GM21576 (cell line): ENCODE measurements around the gene SHISAL1.

Source experiments
- ATAC-seq: cut with Tn5 transposase; IDR thresholded peaks from one replicate; pipeline ENCODE4 v1.9.1; 2021; ENCODE audit warnings: mild to moderate bottlenecking, moderate library complexity; ENCODE audit not compliant: unreplicated experiment

SHISAL1 gene

DNA sequence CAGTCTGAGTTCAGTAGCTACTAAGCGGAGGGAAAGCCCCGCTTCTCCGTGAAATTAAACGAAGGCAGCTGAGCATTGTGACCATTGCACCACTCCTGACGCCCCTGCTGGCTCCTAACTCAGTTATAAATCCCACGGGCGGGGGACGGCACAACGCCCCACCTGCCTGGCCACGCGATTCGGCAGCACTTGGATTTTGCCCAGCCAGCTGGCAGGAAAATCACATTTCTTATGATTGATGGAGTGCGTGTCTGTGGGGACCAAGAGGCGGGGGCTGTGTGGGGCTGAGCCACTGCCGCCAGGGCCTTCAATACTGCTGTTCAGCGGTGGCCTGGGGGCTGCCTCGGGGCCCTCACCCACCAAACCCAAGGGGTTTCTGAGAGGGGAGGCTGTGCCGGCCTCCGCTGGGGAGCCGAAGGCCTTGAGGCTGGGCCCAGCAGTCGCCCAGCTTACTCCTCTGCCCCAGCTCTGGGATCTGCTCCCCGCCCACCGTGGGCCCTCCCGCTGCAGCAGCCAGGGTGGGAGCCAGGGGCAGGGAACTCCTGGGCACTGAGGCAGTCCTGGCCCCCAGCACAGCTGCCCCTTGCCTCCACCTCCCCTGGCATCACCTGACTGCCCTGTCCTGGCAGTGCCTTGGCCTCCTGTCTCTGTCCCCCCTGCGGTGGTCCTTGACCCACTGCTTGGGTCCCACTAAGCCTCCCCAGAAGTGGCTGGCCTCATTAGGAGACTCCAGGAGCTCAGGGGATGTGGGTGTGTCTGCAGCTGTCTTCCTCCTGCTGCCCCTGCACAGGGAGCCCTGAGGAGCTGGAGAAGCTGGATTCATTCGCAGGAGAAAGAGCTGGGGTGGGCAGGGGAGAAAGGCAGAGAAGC is 30.7 kb downstream of the SHISAL1 start:
- ATAC-seq: no peak

DNA sequence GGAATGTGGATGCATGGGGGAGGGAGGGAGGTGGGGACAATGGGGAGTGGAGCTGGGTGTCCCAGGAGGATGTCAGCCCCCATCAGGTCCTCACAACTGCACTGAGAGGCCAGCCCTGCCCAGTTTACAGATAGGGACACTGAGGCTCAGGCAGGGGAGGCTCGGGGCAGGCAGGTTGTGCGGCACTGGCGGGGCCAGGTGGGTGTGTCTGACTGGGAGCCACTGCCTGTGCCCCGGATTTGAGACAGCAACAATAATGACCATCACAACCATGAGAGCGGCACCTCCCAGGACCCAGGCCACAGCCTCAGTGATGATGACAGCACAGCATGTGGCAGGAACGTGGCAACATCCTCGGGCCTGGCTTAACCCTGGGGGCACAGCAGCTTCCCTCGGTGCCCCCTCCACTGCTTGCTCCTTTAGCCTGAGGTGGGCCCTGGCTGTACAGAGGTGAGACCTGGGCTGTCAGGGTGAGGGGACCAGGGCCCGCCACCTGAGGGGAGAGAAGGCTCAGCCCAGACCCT is 32.0 kb downstream of the SHISAL1 start:
- no peak for ATAC-seq

DNA sequence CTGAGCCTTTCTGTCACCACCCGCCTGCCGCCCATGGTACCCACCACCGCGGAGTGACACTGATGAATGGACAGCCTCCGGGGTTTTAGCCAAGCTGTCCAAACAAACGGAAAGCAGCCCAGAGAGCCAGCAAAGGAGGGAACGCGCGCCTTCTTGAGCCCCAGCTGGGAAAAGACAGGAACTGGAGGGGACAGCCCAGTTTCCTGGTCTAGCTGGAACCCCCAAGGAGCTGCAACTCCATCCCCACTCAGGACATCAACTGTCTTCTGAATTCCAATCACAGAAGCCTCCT is 33.7 kb downstream of the SHISAL1 start:
- ATAC-seq: no peak

DNA sequence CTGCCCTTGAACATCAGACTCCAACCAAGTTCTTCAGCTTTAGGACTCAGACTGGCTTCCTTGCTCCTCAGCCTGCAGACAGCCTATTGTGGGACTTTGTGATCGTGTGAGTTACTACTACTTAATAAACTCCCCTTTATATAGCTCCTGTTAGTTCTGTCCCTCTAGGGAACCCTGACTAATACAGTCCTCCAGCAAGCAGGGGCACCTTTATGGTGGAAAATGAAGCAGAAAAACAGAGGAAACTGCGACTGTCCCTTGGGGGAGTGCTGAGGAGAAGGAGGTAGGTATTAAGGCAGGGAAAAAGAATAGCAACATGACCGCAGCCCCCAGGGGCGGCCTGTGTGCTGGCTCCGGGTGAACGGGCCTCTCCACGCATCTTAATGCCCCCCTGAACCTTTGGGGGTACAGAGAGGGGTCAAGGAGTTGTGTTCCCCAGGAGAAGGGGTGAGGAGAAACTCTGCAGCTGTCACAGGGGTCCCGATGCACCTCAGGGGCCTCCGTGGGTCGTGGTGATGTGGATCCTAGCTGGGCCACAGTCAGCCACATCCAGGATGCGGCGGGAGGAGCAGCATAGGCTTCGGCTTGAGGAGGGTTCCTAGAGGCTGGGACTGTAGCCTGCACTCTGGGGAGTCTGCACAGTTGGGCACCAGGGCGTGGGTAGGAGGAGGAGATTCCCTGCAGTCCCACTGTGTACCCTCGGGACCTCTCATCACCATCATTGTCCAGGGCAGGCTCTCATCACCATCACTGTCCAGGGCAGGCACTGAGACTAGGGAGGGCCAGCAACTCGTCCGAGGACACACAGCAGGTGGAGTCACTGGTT is 34.3 kb downstream of the SHISAL1 start:
- no peak for ATAC-seq

DNA sequence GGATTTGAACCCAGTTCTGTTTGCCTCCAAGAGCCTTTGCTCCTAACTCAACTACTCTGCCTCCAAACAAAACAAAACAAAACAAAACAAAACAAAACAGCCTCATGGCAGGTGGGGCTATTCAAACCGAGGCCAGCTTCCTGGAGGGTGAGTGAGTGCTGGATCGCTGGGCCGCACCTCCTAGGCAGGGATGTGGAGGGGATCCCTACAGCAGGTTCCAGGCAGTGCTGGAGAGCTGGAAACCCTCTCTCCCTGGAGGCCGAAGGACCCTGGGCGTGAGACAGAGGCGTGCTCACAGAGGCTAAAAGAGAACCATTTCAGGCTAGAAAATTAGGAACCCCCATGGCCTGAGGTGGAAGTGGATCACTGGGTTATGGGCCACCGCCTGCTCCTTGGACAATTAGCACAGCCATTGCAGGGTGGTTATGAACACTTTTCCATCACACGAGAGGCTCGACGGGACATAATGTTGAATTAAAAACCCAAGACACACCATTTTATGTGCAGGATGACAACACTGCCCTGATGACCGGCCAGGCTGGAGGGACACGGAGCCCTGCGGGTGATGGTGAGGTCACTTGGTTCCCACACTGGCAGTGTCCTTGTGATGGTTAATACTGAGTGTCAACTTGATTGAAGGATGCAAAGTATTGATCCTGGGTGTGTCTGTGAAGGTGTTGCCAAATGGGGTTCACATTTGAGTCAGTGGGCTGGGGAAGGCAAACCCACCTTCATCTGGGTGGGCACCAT is 35.2 kb downstream of the SHISAL1 start:
- ATAC-seq: no peak

DNA sequence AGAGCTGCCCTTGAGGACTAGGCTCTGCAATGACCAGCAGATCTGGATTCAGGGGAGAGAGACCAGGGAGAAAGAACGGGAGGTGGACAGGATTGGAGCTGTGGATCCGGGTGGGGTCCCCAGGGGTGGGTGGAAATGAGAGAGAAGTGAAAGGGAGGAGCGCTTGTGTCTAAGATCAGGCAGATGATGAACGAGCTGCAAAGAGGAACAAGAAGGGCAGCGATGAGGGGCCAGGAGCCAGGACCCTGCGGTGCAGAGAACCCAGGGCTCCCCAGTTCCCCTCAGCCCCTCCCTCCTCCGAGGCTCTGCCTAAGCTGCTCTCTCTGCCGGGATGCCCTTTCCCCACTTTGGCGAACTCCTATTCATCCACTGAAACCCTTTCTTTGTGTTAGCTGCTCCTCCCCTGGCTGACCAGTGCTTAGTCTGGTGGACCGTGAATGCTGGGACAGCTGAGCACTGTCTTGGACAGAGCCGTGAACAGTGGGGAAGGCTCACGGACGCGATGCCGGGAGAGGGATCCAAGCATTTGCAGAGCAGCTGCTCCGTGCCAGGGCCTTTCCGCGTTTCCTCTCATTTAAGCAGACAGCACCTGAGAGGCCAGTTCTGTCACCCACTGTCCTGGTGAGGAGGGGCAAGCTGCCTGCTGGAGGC is 35.9 kb downstream of the SHISAL1 start:
- no peak for ATAC-seq

DNA sequence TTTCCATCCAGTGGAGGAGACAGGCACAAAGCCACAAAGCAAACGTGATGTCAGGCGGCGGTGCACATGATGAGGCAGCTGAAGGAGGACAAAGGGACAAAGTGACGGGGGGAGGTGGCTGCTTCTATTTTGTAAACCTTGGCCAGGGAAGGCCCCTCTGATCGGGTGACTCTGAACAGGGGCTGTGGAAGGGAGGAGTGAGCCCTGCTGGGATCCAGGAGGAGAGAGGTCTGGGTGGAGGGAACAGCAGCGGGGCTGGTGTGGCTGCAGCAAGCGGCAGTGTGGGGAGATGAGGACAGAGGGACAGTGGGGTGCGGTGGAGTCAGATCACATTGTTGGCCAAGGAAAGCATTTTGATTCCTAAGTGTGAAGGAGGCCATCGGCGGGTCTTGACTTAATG is 36.7 kb downstream of the SHISAL1 start:
- ATAC-seq: no peak

DNA sequence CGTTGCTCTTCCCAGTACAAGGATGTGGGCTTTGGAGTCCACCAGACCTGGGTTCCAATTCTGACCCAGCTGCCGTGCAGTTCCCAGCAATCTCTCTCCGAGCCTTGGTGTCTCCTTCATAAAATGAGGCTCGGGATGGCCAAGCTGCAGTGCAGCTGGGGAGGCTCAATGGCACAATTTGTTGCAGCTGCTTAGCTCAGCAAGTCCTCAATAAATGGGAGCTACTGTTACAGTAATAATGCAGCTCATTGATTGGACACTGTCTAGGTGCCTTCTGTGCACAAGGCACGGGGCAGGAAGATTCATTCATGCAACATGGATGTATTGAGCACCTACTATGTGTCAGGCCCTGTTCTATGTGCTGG is 37.1 kb downstream of the SHISAL1 start:
- ATAC-seq: no peak

DNA sequence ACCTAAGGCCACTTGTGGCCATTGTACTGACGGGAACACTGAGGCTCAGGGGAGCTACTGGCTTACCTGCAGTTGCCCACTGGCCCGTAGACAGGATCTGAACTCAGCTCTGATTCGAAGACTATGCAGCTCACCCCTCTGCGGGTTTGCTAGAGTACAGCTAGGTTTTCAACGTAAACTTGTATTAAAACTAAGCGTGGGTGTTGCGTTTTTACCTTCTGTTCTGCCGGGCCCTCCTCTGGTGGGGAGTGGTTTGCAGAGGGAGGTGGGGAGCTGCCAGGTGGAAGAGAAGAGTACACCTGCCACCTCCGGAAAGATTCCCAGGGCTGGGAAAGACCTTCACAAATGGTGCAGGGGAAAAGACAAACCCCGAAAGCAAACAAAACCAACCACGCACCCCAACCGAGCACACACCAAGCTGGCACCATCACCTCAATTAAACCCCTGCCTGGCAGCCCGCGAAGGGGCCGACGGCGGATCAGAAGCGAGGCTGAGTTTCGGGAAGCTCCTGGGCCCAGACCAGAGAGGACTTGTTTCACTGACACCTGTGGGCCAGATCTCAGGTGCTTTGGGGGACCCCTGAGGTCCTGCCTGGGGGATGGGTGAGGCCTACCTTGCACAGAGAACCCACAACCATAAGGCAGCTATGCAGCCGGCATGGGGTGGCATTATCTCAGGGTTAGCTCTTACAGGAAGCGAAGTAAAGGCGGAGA is 37.7 kb downstream of the SHISAL1 start:
- ATAC-seq: no peak

DNA sequence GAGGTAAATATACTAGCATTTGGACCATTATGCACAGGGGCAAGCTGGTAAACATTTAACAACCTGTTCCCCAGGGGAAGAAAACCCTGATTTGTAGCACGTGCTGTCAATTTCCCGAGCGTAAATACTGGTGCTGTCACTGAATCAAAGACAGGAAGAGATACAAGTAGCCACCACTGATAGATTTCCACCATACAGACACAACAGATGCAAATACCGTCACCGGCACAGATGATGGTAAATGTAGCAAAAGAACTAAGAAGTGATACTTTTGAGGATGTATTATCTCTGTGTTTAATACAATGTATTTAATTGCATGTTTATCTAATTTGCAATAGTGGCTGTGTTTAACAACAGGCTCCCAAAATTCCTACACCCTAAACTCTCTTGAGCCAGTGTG is 39.6 kb downstream of the SHISAL1 start:
- no peak for ATAC-seq

DNA sequence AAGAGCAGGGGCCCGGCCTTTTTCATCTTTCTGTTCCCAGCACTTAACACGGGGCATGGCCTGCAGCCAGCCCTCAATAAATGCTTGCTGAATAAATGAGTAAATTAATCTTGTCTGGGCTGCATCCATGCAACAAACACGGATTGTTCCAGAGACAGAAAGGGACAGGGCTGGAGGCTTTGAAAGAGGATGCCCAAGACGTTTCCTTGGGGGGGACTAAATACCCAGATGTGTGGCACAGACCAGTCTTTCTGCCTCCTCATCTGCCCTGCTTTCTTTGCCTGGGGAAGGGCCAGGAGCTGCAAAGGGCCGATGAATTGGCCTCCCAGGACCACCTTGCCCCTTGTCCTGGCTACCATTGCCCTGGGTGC is 40.4 kb downstream of the SHISAL1 start:
- no peak for ATAC-seq

DNA sequence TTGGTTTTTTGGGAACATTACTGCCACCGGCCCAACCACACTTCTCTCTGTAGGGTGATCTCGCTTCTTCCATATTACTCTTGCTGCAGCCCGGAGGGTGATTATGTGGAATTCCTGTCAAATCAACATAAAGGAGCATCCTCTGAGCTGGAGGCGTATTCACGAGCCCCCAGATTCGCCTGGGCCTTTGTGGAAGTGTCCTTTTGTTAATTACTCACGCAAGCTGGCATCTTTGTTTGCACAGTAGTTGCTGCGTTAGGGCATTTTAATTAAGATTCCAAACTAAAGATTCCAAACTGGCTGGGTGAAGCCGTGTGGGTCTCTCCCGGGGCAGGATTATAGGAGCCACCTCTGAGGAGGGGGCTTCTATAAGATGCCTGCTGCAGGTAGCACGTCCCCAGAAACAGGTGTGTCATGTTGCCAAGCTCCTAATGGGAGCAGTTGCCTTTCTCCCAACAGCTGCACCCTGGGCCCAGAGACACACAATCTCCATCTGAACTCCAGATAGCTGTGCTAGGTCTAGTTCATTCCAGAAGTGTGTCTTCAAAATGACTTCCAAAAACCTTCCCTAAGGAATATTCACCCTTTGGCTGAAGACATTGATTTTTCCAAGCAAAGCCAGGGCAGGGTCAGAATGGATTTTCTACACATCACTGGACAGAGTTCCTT is 40.9 kb downstream of the SHISAL1 start:
- no peak for ATAC-seq

DNA sequence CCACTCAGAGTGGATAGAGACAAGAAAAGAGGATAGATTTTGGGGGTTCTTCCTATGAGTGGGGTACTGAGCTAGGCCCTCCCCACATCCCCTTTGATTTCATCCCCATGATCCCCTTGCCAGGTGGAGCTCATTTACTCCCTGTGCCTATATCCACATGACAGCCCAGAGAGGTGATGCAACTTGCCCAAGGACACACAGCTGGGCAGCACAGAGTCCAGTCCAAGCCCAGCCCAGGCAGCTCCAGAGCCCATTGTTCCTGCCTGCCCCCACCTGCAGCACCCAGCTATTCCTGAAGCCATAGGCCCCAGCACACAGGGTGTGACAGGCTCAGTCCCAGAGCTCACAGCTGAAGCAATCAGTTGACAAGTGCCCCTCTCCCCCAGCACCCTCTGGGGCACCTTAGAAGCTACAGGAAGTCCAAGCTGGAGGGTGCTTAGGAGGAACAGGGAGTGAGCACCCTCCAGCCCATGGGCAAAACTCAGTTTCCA is 41.7 kb downstream of the SHISAL1 start:
- ATAC-seq: no peak

DNA sequence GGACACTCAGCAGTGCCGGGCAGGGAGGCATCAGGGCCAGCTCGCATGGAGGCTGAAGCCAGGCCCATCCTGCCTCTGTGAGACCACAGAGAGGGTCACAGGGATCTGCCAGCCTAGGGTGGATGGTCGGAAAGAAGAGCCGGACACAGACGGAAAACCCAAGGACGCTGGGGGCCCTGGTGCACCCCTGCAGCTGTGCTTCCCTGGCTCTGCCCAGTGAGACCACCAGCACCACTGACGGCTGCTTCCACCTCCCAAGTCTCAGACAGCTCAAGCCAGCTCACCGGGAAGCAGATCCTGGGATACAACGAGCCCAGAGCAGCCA is 42.2 kb downstream of the SHISAL1 start:
- ATAC-seq: no peak

DNA sequence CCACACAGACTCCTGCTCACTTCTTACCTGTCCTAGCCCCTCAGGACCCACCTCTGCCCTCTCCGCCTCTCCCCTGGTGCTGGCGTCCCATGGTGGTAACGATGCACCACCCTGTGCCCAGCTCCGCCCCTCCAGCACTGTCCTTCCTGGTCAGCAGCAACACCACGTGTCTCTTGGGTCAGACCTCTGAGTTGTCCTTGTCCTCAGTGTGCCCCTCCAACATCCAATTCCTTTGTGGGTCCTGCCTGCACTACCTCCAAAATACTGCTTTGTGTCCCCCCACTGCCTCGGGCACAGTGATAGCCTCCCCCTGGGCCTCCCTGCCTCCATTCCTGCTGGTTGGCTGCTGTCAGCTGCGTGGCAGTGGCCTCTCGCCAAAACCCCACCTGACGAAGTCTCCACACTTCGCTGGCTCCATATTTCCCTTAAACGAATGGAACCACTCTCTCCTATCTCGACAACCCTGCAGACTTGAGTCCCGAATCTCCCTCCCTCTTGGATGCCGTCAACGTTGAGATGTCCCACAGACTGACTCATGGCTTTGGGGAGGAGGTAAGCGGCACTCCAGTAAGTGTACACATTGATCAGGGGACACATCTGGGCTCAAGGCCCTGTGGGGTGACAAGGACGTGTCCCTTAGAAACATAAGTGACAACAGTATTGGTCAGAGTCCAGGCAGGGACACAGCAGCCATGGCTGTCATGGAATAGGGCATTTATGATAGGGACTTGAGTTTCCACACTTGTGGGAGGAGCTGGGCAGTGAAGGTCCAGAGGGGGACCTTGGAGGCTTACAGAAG is 42.8 kb downstream of the SHISAL1 start:
- no peak for ATAC-seq

DNA sequence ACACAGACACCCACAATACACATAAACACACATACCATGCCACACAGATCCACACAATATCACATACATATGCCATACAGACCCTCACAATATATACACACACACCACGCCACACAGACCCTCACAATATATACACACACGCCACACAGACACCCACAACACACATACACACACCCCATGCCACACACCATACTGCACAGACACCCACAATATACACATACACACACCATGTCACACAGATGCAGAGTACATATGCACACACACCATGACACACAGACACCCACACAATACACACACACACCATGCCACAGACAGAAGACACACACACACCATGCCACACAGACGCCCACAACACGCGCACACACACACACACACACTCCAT is 43.6 kb downstream of the SHISAL1 start:
- no peak for ATAC-seq

DNA sequence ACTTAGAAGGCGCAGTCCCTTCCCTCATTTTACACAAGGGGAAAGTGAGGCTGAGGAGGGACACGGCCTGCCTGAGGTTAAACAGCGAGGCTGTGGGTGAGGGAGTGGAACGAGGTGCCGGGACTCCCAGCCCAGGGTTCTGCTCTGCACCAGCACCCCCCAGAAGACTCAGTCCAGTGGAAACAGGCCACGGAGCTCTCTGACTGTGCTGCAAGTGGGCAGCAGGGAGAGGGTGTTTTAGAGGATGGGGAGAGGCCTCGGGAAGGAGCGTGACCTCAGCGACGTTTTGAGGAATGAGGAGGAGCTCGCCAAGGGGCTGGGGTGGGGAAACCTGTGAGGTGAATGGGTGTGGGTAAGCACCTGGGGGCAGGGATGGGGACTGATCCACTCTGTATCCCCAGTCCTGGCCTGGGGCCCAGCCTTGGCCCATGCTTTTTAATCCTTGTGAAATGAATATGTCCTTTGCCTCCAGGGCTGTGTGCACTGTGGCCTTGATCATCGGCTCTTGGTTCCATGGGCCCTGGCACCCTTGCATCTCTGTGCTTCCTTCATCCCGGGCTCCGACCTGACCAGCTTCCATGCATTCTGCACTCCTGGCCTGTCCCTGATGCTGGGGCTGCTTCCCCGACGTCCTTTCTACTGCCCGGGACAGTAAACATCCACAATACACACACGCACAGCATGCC is 44.2 kb downstream of the SHISAL1 start:
- ATAC-seq: no peak

DNA sequence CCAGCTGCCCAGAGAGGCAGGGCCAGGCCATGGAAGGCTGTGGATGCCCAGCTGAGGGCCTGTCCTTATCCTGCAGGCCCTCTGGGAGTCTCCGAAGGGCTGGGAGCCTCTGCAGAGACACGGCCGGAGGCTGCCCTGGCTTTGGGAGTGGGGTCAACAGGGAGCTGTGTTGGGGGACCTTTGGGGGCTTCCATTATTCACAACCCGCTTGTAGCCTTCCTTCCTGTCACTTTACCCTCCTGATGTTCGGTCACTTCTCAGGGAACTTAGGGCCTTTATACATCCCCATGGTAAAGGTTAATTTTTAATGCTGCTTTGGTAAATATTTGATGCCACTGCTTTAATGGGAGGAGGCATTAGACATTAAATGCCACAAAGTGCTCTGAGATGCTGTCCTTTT is 44.9 kb downstream of the SHISAL1 start:
- no peak for ATAC-seq
